HG03442 (cell line): ENCODE results near the gene RPL15.
"Not testable (repeated sequence)": the region's sequence is repeated elsewhere in the genome, so short reads cannot be mapped to it uniquely, and the experiment has no call there.

Source experiments
- ATAC-seq: cut with Tn5 transposase; IDR thresholded peaks from one replicate; pipeline ENCODE4 v1.9.1; 2021; ENCODE audit warnings: mild to moderate bottlenecking, moderate library complexity; ENCODE audit not compliant: unreplicated experiment

Gene RPL15

DNA sequence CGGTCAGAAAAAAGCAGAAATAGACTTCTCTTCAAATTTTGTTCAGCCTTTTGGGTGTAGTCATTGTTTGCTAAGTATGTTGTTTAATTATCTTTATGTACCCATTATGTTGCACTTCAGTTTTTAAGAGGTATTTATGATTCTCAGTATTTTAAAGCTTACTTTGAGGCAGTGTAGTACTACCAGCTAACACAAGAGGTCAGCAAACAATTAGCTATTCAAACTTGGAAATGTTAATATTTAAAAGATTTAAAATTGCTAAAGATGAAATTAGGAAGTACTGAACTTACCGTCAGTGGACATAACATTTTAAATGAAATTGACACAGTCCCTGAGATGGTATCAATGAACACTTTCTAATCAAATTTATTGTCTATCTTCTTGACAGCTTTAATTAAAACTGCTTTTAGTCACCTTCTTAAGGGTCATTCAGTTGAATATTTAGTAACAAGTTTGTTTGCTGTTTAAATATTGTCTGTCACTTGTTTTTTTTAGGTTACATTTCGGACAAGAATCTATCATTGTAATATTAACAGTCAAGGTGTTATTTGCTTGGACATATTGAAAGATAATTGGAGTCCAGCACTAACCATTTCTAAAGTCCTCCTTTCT is 28.2 kb upstream of the RPL15 start:
- peak; percentile 44 for ATAC-seq

DNA sequence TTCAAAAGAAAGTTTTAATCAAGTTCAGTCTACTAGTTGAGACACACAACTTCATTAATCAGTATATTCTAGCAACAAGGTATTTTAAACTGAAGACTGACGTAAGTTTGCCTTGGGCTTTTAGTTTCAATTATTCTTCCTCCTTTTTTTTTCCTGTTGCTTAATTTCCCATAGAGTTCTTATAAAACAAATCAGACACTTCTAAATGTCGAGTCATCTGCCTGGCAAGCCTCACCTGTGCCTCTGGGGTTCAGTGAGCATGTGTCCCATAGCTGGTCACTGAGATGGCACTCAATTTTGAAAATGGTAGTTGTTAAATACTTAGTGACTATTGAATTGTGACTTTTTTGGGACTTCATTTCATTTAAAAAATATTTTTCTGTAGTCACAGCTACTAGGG is 27.5 kb upstream of the RPL15 start:
- no peak for ATAC-seq

DNA sequence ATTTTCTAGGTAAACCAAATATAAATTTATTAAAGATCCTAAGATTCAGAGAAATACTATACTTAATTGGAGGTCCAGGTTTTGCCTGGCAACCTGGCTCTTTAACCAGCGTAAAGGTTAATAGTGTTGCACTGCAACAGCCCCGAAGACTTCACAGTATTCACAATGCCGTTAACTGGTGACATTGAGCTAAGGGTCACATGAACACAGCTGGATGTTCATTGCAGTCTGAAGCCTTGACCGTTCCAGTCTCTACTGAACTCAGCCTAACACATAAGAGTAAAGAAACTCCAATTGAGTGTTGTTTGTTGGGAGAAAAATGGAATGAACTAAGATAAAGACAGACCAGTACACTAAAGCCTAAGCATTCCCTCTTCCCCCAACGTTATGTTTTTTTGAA is 27.0 kb upstream of the RPL15 start:
- ATAC-seq: no peak

DNA sequence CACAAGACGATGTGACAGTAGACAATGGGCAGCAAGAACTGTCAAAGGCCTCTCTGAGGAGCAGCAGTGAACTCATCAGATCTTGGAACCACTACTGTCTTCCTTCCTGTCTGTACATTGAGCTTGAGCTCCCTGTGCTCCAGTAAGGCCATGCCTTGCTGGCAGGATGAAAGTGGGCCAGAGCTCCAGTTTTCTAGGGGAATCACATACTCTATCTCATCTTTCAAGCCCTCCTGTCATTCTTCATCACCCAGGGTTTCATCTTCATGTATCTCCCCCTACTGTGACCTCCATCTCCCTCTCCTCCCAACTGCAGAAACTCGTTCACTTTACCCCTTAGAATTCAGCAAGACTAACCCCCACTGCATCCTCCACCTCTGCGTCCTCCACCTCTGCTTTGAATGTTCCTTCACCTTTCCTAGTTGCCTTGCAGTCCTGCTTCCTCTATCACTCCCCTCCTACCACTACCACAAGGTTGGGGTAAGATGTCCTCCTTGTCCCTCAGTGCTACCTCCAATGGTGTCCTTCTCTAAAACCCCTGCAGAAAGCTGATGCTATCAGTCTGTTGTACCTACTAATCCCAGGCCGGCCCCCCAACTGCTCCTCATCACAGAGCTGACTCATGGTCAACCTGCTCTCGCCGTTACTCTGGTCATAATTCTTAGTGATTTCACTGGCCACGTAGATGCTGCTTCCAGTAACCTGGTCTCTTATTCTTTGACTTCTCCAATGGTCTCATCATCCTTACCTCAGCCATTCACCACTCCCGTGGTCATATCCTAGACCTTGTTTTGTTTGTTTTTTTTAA is 22.5 kb upstream of the RPL15 start:
- ATAC-seq: no peak

DNA sequence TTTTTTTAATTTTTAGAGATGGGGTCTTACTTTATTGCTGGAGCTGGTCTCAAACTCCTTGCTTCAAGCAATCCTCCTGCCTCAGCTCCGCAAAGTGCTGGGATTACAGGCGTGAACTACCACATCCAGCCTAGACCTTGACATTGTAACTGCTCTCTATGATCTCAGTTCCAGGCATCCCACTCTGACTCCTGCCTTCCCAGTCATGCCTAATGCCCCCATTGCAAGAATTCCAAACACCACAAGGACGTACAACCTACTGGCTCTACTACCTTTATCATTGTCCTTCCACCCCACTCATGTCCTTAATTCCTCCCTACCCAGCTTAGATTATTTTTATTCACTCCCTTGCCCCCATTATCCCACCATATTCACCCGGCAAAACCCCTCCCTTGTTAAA is 21.8 kb upstream of the RPL15 start:
- ATAC-seq: no peak

GRCh38 chr3:23900744-23901143 is 16.2 kb upstream of the RPL15 start:
- no peak for ATAC-seq

DNA sequence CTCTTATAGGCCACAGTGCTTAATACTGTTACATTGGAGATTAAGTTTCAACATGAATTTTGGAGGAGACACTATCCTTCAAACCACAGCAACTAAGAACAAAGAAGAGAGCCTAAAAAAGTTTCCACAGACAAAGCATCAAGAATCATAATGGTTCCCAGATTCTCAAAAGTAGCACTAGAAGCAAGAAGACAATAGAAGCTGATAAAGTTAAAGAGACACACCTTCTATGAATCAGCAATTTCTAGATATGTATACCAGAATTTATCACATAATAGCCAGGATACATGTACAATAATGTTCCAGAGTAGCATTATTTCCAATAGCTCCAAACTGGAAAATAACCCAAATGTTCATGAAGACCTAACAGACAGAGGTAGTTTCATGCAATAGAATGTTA is 12.4 kb upstream of the RPL15 start:
- ATAC-seq: no peak

DNA sequence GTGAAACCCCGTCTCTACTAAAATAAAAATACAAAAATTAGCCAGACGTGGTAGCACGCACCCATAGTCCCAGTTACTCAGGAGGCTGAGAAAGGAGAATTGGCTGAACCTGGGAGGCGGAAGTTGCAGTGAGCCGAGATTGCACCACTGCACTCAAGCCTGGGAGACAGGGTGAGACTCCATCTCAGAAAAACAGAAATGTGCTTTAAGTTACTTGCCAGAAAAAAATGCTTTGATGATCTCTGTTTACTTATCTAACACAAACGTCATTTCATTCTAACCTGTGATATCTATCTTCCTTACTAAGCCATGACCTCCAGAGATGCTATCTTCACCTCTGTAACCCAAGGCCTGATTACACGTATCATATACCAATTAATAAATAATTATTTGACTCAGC is 7.6 kb upstream of the RPL15 start:
- ATAC-seq: no peak

- no peak for ATAC-seq
Measured at GRCh38 chr3:23911397-23911796, 5.5 kb upstream of the RPL15 start.

DNA sequence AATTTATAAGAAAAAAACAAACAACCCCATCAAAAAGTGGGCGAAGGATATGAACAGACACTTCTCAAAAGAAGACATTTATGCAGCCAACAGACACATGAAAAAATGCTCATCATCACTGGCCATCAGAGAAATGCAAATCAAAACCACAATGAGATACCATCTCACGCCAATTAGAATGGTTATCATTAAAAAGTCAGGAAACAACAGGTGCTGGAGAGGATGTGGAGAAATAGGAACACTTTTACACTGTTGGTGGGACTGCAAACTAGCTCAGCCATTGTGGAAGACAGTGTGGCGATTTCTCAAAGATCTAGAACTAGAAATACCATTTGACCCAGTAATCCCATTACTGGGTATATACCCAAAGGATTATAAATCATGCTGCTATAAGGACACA is 4.6 kb upstream of the RPL15 start:
- ATAC-seq: not testable (repeated sequence)

DNA sequence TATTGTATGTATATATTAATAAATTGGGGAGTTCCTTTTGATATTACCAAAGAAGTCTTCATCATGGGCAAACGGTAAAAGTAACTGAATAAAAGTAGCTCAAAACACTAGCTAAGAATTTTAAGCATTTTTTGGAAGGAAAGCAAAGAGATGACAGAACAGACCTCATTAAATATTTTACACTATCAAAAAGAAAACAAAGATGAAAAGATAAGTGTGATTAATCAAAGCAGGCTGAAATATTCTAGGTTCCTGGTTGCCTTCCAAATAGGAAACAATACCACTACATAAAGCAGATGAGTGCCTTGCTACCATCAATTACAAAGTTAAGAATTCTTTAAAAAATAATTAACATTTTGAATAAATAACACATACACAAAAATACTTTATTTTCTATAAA is 3.8 kb upstream of the RPL15 start:
- no peak for ATAC-seq

GRCh38 chr3:23913873-23914743 is 2.8 kb upstream of the RPL15 start:
- ATAC-seq: no peak

DNA sequence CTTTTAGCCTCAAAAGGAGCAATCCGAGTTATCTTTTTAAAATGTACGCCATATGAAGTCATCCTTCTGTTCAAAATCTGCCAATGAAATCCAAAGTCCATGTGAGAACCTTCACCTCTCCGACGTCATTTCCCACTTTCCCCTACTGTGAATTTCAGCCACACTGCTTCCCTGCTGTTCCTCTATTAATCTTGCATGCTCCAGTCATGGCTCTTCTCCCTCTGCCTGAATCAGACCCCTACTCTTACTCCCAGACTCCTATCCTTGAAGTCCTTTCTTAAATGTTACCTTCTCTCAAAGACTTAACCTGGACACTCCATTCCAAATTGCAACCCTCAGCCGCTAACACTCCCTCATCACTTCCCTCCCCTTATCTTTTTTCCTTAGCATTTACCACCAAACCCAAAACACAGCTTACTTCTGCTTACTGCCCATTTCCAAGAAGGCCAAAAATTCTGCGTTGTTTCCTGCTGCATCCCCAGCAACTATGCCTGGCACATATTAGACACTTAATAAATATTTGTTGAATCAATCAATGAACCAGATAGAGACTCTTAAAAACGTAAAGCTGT is 1.3 kb upstream of the RPL15 start:
- no peak for ATAC-seq

DNA sequence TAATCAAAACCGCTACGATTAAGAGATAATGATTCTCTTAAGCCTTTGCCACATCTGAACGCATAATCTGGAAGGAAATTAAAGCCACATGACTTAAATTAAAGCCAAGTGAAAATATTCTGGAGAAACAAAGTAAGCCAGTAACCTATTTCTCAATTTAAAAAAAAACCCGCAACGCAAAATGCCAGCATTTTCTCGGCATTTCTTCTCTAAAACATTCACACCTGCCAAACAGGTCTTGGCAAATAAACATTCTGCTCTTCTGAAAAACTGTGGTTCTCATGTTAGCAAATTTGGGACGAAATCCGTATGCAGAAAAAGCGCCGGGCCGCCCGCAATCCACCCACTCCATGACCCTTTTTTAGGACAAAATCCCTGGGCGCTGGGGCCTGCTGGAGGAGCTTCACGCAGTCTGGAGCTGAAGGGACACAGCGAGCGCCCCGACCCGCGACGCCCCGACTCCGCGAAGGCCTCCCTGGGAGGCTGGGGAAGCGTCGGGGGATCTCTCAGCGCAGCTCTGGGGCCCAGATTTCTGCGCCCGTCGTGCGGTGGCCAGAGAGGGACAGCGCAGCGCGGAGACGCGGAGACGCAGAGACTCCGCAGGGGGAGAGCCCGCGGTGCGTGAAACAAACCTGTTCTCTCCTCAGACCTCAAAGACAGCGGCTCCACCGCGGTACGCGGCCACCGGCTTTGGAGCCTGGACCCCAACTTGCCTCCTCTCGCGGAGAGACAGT is 613 bp upstream of the RPL15 start:
- ATAC-seq: peak; percentile 41

GRCh38 chr3:23917679-23918303 is 859 bp downstream of the RPL15 start:
- ATAC-seq: not testable (repeated sequence)

GRCh38 chr3:23918331-23918730 is 1.4 kb downstream of the RPL15 start:
- not testable (repeated sequence) for ATAC-seq

GRCh38 chr3:23919628-23920027 is 2.7 kb downstream of the RPL15 start:
- ATAC-seq: no peak

GRCh38 chr3:23920151-23920655 is 3.3 kb downstream of the RPL15 start:
- ATAC-seq: no peak

- ATAC-seq: no peak
Measured at GRCh38 chr3:23921052-23921511, 4.2 kb downstream of the RPL15 start.

DNA sequence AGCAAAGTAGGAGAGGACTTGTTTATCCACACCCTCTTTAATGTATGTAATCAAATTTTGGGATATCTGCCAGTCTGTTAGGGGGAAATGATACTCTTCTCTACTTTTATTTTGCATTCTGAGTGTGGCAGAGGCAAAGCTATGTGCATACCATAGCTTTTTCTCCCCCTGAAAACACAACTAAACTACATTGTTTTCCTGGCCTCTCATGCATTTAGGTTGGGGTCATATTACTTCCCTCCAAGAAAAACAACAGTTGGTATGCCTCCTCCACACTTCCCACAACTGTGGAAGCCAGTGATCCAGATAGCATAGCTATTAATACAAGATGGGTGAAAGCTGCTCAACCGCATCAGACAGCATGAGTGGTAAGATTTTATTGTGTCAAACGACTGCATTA is 6.9 kb downstream of the RPL15 start:
- no peak for ATAC-seq
